HG02759 (cell line): Measurements from ENCODE around the gene DHRS1.

Experiments used
- ATAC-seq: cut with Tn5 transposase; IDR thresholded peaks from one replicate; pipeline ENCODE4 v1.9.1; 2021; ENCODE audit warnings: mild to moderate bottlenecking, moderate library complexity; ENCODE audit not compliant: unreplicated experiment

DHRS1 gene

DNA sequence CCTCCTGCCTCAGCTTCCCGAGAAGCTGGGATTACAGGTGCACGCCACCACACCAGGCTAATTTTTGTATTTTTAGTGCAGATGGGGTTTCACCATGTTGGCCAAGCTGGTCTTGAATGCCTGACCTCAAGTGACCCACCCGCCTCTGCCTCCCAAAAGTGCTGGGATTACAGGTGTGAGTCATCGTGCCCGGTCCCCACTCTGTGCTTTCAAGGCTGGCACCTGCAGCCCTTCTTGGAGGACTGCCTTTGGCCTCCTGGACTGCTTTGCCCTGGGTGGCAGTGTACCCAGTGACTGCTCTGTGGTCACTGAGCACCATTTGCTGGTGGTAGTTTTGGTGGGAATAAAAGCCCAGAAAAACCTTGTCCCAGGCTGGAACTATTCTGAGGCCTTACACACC, 12.6 kb downstream of the DHRS1 start:
- ATAC-seq = no peak

DNA sequence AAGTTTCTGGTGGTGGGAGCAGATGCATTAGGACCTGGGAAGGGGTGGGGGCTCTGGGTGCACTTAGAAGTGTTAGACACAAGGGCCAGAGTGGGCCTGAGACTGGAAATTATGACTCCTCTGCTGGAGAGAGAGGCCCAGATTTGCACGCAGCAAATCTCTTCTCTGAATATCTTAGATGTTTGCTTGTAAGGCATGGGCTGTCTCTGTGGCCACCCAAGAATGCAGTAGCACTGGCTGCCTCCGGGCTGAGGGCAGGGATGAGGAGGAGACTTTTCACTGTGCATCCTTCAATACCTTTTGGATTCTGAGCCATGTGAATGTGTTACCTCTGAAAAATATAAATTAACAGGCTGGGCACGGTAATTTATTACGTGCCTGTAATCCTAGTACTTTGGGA, 14.2 kb downstream of the DHRS1 start:
- no peak for ATAC-seq

DNA sequence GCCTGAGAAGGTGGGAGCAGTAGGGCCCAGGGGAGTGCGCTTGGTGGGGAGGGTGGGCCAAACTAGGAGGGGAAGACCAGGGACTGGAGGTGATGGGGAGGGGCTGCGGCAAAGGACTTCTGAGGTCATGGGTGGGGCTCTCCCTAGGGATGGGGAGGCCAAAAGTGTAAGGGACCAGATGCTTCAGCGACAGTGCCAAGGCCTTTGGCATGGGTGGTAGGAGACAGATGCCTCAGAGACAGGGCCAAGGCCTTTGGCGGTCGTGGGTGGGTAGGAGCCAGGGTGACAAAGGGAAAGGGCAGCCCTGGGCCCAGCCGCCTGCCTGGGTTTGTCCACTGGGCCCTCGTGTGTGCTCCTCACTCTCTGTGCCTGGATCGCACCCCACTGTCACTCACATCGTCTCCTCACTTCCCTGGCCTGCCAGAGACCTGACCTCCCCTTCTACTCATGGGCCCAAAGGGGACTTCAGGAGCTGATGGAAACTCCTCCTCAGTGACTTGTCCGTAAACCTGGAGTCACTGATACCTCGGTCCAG, 15.0 kb downstream of the DHRS1 start:
- no peak for ATAC-seq

DNA sequence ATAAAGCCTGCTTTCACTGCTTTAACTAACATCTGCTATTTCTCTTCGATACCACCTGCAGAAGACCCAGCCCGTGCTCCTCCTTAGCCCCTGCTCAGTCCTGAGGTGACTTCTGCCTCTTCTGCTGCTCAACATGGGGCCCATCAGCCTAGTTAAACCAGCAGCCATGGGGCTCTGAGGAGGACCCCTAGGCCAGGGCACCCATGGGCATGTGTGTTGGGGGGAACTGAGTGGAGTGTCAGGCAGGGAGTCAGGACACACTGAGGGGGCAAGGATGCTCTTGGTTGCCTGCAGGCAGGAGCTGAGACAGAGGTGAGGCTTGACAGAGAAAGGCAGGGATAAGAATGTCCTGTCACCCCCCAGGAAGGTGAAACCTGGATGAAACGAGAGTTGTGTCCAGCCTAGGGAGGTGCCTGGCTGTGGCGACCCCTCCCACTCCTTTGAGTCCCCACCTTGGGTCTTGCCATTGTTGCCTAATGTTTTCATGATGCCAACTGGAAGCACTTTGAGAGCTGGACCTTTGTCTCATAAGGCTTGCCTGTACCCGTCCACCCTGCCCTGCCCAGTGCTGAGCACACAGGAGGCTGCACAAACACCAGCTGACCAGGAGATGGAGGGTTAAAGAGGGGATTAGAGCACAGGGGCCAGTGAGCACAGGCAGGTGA, 15.7 kb downstream of the DHRS1 start:
- no peak for ATAC-seq

DNA sequence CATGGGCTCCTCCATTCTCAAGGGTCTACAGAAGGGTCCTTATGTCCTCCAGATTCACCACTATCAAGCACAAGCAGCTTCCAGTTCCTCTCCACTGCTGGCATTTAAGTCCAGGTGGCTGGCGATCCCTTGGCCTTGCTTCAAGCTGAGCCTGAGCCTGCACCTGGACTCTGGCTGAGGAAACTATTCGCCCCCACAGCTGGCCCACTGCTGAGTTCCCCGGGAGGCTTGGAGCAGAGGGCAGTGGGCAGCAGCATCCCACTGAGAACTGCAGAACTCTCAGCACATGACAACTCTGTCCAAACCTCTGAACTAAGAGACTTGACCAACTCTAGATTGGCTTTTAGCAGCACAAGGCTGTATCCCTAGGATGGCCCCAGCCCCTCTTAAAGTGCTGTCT, 16.8 kb downstream of the DHRS1 start:
- no peak for ATAC-seq

- ATAC-seq = no peak
Measured at GRCh38 chr14:24281636-24282035, 17.9 kb downstream of the DHRS1 start.

DNA sequence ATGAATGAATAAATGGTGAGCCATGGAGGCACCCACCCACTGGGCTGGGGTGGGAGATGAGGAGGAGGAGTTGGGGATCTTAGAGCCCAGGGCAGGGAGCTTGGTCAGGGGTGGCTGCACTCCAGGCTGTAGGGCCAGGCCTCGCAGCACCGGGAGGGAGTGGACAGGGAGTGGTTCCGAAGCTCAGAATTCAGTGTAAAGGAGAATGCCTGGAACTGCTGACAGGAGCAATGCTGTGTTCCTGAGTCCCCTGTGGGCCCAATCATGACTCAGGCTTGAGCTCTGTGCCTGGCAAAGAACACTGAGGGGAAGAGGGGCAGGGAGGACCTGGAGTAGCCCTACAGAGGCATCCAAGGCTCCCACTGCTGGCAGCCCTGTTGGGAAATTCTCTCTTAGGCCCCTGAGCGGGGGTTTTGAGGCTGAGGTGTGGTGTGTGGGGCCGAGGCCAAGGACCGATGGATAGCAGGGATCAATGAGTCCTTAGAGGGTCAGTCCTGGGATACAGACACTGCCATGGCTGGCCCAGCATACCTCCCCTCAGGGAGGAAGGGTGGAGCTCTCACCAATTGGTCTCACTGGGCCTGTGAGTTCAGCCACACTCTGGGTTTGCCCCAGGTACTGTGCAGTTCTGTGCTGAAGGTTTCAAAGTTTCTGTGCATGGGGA, 18.7 kb downstream of the DHRS1 start:
- ATAC-seq = no peak

DNA sequence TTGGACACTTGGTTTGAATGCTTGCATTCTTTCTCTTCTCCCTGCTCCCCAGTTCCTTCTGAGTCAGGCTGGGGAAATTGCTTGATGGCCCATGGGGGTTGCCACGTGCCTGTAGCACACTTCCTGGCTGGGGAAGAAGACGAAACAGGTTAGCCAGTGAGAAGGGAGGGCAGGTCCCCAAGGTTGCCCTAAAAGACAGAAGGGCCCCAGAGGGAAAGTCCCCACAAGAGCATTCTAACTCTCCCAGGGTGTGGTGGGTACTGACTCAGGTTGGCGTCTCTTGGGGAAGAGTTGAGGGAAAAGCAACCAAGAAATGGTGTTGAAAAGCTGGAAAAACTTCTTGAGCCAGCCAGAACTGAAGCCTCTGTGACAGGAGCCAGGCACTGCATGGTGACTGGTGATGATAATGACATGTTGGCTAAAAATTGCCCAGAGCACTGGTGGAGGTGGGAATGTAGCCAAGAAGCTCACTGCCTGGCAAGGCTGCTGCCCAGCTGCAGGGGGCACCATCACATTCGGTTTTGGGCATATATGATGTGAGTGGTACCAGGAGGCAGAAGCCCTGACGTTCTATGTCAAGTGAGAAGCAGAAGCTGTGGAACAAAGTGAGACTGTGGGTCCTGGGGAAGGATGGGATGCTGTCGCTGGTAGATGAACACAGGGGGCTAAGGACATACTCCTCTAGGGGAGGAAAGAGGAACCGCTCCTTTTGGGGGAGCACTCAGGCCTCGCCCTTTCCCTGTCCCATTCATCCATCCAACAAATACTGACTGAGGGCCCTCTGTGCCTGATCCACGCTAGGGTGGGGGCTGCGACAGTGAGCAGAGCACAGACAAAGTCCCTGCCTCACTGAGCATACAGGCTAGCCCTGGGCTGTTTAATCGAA, 20.0 kb downstream of the DHRS1 start:
- peak; percentile 82 for ATAC-seq

DNA sequence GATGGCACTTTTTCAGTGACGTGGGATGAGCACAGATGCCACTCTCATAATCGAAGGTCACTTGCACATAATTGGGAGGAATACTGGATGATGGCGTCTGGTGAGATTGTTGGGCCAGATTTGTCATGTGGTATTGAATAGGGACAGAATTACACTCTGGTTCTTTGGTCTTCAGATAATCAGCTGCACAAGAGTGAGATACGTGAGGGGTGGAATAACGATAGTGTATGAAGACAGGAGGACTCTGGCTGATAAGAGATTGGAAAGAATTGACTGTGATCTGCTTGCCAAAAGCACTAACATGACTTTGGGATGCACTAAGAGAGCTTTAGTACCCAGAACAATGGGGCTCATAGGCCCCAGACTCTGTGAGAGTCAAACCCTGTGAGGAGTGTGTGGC, 21.2 kb downstream of the DHRS1 start:
- no peak for ATAC-seq

DNA sequence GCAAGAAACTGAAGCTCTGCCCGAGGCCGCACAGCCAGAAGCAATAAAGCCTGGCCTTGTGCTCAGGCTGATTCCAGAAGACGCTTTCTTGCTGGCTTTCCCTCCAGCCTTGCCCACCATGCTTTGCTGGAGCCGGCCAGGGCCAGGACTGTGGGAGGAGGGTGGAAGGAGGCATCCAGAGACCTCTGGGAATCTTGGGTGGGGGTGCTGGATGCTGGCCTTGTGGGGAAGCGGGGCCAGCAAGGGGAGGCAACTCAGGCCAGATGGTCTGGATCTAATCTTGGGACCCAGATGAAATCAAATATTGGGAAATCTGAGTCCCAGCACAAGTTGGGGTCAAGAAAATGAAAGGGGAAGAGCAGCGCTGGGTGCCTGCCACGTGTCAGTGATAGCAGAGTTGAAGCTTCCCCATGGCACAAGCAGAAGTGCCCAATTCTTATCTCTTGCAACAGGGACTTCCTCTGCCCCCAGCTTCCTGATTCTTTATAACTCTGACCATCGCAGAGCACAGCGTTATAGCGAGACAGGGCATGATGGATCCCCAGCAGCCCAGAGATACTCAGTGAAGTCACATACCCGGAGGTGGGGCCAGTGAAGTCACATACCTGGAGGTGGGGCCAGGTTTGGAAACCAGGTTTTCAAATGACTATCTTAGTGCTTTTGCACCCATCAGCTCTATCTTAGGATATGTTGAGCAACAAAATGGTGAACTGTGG, 21.8 kb downstream of the DHRS1 start:
- ATAC-seq = no peak

- no peak for ATAC-seq
Measured at GRCh38 chr14:24277071-24277470, 22.5 kb downstream of the DHRS1 start.

GRCh38 chr14:24274101-24274543, 25.5 kb downstream of the DHRS1 start:
- peak; percentile 34 for ATAC-seq

DNA sequence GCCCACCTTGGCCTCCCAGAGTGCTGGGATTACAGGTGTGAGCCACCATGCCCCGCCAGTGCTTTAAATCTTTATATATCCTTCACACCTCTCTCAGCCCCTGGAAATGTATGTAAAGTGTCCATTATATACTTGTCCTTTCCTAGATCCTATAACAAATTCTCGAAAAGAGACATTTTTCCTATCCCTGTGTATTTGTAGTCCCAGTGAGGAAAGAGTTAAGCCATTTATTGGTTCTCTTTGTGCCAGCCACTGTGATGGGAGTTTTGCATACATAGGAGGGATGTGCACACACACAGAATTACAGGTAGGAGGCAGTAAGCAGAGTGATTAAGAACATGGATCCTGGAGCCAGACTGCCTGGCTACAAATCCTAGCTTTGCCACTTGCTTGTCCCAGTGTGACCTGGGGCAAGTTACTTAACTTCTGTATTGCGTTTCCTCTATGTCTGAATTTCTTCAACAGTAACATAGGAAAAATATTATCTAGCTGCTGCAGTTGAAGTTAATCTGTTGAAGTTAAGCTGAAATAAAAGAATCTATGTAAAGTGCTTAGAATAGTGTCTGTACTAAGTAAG, 26.1 kb downstream of the DHRS1 start:
- no peak for ATAC-seq

GRCh38 chr14:24272467-24272866, 27.1 kb downstream of the DHRS1 start:
- no peak for ATAC-seq

- ATAC-seq = no peak
Measured at GRCh38 chr14:24271834-24272263, 27.7 kb downstream of the DHRS1 start.

- ATAC-seq = peak; percentile 90
Measured at GRCh38 chr14:24271134-24271833, 28.3 kb downstream of the DHRS1 start, which contains the start of gene RABGGTA. Gene RABGGTA, minus strand, starts transcription at chr14:24271597. Its CDS starts 482 bp downstream, at chr14:24271115.

DNA sequence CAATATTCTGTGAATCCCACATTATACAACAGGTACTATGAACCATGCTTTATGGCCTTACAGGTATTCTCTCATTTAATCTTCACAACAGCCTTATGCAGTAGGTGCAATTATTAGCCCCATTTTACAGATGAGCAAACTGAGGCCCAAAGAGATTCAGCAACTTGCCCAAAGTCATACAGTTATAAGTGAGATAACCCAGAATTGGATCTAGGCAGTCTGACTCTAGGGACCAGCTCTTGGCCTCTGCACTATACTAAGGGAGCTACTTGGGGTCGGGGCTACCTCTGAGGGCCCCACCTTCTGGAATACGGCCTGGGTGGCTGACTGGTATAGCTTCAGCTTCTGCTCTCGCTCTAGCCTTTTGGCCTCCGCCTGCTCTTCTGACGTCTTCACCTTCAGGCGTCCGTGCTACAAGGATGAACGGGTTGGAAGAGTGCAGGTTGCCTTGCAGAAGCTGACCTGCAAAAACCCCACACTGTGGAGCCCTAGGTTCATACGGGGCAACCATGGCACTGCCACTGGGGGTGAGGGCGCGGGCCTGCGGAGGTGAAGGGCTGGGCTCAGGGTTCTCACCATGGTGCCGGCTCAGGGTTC, 28.9 kb downstream of the DHRS1 start:
- no peak for ATAC-seq

- ATAC-seq = no peak
Measured at GRCh38 chr14:24269910-24270536, 29.6 kb downstream of the DHRS1 start.

- ATAC-seq = no peak
Measured at GRCh38 chr14:24269368-24269767, 30.2 kb downstream of the DHRS1 start.
